ENCODE measurements around the gene GAPDHS. TPM values are rescaled to one million over a fixed set of nuclear protein-coding genes. Genes with fewer than 3 reads are reported as not detected.
A peak's percentile ranks its signal among the peaks of the same experiment; 100 is the strongest.

The GAPDHS gene
- total RNA-seq, 1 donor = not detected

- TF ChIP-seq, protein P1, sequence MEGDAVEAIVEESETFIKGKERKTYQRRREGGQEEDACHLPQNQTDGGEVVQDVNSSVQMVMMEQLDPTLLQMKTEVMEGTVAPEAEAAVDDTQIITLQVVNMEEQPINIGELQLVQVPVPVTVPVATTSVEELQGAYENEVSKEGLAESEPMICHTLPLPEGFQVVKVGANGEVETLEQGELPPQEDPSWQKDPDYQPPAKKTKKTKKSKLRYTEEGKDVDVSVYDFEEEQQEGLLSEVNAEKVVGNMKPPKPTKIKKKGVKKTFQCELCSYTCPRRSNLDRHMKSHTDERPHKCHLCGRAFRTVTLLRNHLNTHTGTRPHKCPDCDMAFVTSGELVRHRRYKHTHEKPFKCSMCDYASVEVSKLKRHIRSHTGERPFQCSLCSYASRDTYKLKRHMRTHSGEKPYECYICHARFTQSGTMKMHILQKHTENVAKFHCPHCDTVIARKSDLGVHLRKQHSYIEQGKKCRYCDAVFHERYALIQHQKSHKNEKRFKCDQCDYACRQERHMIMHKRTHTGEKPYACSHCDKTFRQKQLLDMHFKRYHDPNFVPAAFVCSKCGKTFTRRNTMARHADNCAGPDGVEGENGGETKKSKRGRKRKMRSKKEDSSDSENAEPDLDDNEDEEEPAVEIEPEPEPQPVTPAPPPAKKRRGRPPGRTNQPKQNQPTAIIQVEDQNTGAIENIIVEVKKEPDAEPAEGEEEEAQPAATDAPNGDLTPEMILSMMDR (IDR thresholded peaks at IDR 0.05; ENCODE audit: insufficient read depth, low read depth, low read length) = no peak
- no peak overlapping the region for H3K4me3 ChIP-seq (ENCODE audit: low read depth, low read length)
- no peak for DNase-seq (ENCODE audit: low read depth)
Measured at GRCh38 chr19:35516310-35516709, 16.9 kb upstream of the GAPDHS start.

- no peak for DNase-seq (ENCODE audit: low read depth)
- TF ChIP-seq, protein P1 (IDR thresholded peaks at IDR 0.05; ENCODE audit: insufficient read depth, low read depth, low read length) = no peak
- no peak overlapping the region for H3K4me3 ChIP-seq (ENCODE audit: low read depth, low read length)
Measured at GRCh38 chr19:35517342-35517741, 15.9 kb upstream of the GAPDHS start.

GRCh38 chr19:35518313-35518712 lies 14.9 kb upstream of the GAPDHS start:
- H3K4me3 ChIP-seq (ENCODE audit: low read depth, low read length) = no peak overlapping the region
- TF ChIP-seq, protein P1 (IDR thresholded peaks at IDR 0.05; ENCODE audit: insufficient read depth, low read depth, low read length) = no peak
- DNase-seq (ENCODE audit: low read depth) = peak; percentile 90

GRCh38 chr19:35519291-35519690 lies 14.0 kb upstream of the GAPDHS start:
- no peak overlapping the region for H3K4me3 ChIP-seq (ENCODE audit: low read depth, low read length)
- TF ChIP-seq, protein P1 (IDR thresholded peaks at IDR 0.05; ENCODE audit: insufficient read depth, low read depth, low read length) = no peak
- no peak for DNase-seq (ENCODE audit: low read depth)

DNA sequence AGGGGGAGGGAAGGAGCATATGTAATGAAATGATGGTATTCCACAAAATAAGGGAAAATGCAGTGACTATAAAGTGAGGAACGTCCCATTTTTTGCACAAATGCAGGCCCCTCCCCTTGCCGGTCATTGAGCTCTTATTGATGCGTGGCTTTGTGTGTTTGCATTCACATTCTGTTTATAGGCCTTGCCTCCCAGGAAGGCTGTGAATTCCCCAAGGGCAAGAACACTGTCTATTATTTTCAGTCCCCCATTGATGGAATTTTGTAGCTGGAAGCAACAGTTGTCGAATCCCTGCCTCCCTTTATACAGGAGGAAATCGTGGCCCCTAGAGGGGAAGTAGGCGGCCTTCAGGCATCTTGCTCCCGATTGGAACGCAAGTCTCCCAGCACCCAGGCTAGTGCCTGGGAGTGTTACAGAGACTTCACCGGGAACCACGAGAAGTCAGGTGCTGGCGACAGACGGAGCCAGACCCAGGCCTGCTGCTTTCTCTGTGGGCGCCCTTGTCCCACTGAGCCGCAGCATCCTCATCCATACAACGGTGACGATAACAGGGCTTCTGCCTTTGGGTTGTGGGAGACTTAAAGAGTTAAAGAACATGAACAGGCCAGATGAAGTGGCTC lies 12.0 kb upstream of the GAPDHS start:
- no peak overlapping the region for H3K4me3 ChIP-seq (ENCODE audit: low read depth, low read length)
- no peak for DNase-seq (ENCODE audit: low read depth)
- TF ChIP-seq, protein P1 (IDR thresholded peaks at IDR 0.05; ENCODE audit: insufficient read depth, low read depth, low read length) = no peak

- no peak for DNase-seq (ENCODE audit: low read depth)
- no peak overlapping the region for H3K4me3 ChIP-seq (ENCODE audit: low read depth, low read length)
- TF ChIP-seq, protein P1 (IDR thresholded peaks at IDR 0.05; ENCODE audit: insufficient read depth, low read depth, low read length) = no peak
Measured at GRCh38 chr19:35522745-35523327, 10.4 kb upstream of the GAPDHS start.
